ENCODE data around the gene KMT2E.

Gene KMT2E

DNA sequence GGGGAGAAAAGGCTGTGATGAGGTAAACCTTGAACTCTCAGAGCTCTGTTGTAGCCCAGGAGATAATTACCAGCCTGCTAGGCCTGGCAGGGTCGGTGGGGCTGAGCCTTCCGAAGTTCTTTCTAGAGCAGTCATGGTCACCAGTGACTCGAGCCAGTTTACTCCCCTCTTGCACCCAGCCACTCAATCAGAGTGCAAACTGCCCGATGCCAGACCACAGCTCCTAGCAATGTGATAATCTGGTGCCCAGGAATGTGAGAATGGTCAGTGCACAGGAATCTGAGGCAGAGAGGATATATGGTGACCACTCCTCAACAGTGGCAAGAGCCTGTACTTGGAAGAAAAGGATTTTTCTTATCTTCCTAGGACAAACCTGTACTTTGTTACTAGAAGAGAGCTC, 46.4 kb upstream of the KMT2E start:
- no peak for TF ChIP-seq MAX (IDR thresholded peaks at IDR 0.05; ENCODE audit: low read depth, low read length)
- no peak for TF ChIP-seq POLR2A (IDR thresholded peaks at IDR 0.05; ENCODE audit: extremely low read depth, insufficient read length)
- no peak for TF ChIP-seq MYC (IDR thresholded peaks at IDR 0.05; ENCODE audit: low read depth, low read length)
- no peak for TF ChIP-seq CTCF (IDR thresholded peaks at IDR 0.05; ENCODE audit: low read depth, low read length)
- DNase-seq (ENCODE audit: low read depth): no peak
- H3K4me3 ChIP-seq (ENCODE audit: low read depth, low read length): no peak overlapping the region

DNA sequence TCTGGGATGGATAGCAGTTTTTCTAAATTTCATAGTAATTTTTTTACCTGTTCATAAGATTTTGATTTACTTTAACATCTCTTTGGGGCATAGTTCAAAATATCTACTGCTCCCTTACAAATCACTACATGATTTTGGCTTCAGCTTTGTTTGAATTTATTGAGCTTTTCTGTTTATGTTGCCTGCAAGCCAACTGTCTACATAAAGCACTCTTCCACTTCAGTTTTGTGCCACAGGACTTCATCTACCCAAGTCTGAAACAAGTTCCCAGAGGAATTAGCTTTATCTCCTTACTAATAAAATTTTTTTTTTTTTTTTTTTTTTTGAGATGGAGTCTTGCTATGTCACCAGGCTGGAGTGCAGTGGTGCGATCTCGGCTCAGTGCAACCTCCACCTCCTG, 45.4 kb upstream of the KMT2E start:
- TF ChIP-seq CTCF (IDR thresholded peaks at IDR 0.05; ENCODE audit: low read depth, low read length): no peak
- TF ChIP-seq MAX (IDR thresholded peaks at IDR 0.05; ENCODE audit: low read depth, low read length): no peak
- no peak for TF ChIP-seq POLR2A (IDR thresholded peaks at IDR 0.05; ENCODE audit: extremely low read depth, insufficient read length)
- no peak overlapping the region for H3K4me3 ChIP-seq (ENCODE audit: low read depth, low read length)
- no peak for DNase-seq (ENCODE audit: low read depth)

GRCh38 chr7:104969183-104969582, 44.8 kb upstream of the KMT2E start:
- H3K4me3 ChIP-seq (ENCODE audit: low read depth, low read length): no peak overlapping the region
- no peak for DNase-seq (ENCODE audit: low read depth)
- TF ChIP-seq CTCF (IDR thresholded peaks at IDR 0.05; ENCODE audit: low read depth, low read length) (no peak), MAX (IDR thresholded peaks at IDR 0.05; ENCODE audit: low read depth, low read length) (no peak), MYC (IDR thresholded peaks at IDR 0.05; ENCODE audit: low read depth, low read length) (no peak), POLR2A (IDR thresholded peaks at IDR 0.05; ENCODE audit: extremely low read depth, insufficient read length) (no peak)

- TF ChIP-seq MAX (IDR thresholded peaks at IDR 0.05; ENCODE audit: low read depth, low read length) (no peak), POLR2A (IDR thresholded peaks at IDR 0.05; ENCODE audit: extremely low read depth, insufficient read length) (no peak), MYC (IDR thresholded peaks at IDR 0.05; ENCODE audit: low read depth, low read length) (no peak), CTCF (IDR thresholded peaks at IDR 0.05; ENCODE audit: low read depth, low read length) (no peak)
- no peak overlapping the region for H3K4me3 ChIP-seq (ENCODE audit: low read depth, low read length)
- DNase-seq (ENCODE audit: low read depth): no peak
Observed at GRCh38 chr7:104971290-104972071, 42.5 kb upstream of the KMT2E start.

- no peak for DNase-seq (ENCODE audit: low read depth)
- no peak overlapping the region for H3K4me3 ChIP-seq (ENCODE audit: low read depth, low read length)
- no peak for TF ChIP-seq MAX (IDR thresholded peaks at IDR 0.05; ENCODE audit: low read depth, low read length)
- TF ChIP-seq CTCF (IDR thresholded peaks at IDR 0.05; ENCODE audit: low read depth, low read length): no peak
- no peak for TF ChIP-seq MYC (IDR thresholded peaks at IDR 0.05; ENCODE audit: low read depth, low read length)
- TF ChIP-seq POLR2A (IDR thresholded peaks at IDR 0.05; ENCODE audit: extremely low read depth, insufficient read length): no peak
Observed at GRCh38 chr7:104972500-104972899, 41.5 kb upstream of the KMT2E start.

Measured in NB4 (cell line).